ENCODE measurements around the gene PLA2G2C. TPM values are rescaled to one million over a fixed set of nuclear protein-coding genes. Genes with fewer than 3 reads are reported as not detected.

The PLA2G2C gene
- total RNA-seq, 3 donors from 2014 or later, result 0.33 TPM; not detected in 2

- H3K27ac ChIP-seq, result no peak overlapping the region
- intact Hi-C loops (cut with DNase I; ENCODE audit: low total_unique reads), result no loop called here
- no peak overlapping the region for H3K4me3 ChIP-seq
- H3K4me1 ChIP-seq, result no peaks in the 10 kb centered on the region
- H3K27me3 ChIP-seq, result no peaks in the 10 kb centered on the region
- no peak for DNase-seq (ENCODE audit: low spot score in 2 of 2)
- H3K9me3 ChIP-seq, result no peaks in the 10 kb centered on the region
- no peaks in the 10 kb centered on the region for H3K36me3 ChIP-seq
- TF ChIP-seq POLR2A (IDR thresholded peaks at IDR 0.05), result no peak
- no peak for TF ChIP-seq CTCF (IDR thresholded peaks at IDR 0.05)
These were observed 42.9 kb upstream of the PLA2G2C start for GRCh38 chr1:20229171-20229570.

- H3K36me3 ChIP-seq, result no peaks in the 10 kb centered on the region
- intact Hi-C loops (cut with DNase I; ENCODE audit: low total_unique reads), result no loop called here
- no peak overlapping the region for H3K4me3 ChIP-seq
- H3K9me3 ChIP-seq, result no peaks in the 10 kb centered on the region
- no peak overlapping the region for H3K27ac ChIP-seq
- no peaks in the 10 kb centered on the region for H3K4me1 ChIP-seq
- no peaks in the 10 kb centered on the region for H3K27me3 ChIP-seq
- DNase-seq (ENCODE audit: low spot score in 2 of 2), result no peak
- no peak for TF ChIP-seq POLR2AphosphoS5 (IDR thresholded peaks at IDR 0.05)
- TF ChIP-seq POLR2A (IDR thresholded peaks at IDR 0.05), result no peak
- TF ChIP-seq CTCF (IDR thresholded peaks at IDR 0.05), result no peak
These were observed 42.1 kb upstream of the PLA2G2C start for GRCh38 chr1:20228314-20228825.

- no peak overlapping the region for H3K4me3 ChIP-seq
- no peak overlapping the region for H3K27ac ChIP-seq
These were observed 41.4 kb upstream of the PLA2G2C start for GRCh38 chr1:20227704-20228103.

GRCh38 chr1:20224546-20224945, 38.2 kb upstream of the PLA2G2C start:
- H3K9me3 ChIP-seq, result no peaks in the 10 kb centered on the region
- no peaks in the 10 kb centered on the region for H3K36me3 ChIP-seq
- H3K4me3 ChIP-seq, result no peak overlapping the region
- no peak for DNase-seq (ENCODE audit: low spot score in 2 of 2)
- TF ChIP-seq POLR2AphosphoS5 (IDR thresholded peaks at IDR 0.05), result no peak
- TF ChIP-seq POLR2A (IDR thresholded peaks at IDR 0.05), result no peak
- TF ChIP-seq CTCF (IDR thresholded peaks at IDR 0.05), result no peak
- intact Hi-C loops (cut with DNase I; ENCODE audit: low total_unique reads), result no loop called here
- no peaks in the 10 kb centered on the region for H3K4me1 ChIP-seq
- no peaks in the 10 kb centered on the region for H3K27me3 ChIP-seq
- no peak overlapping the region for H3K27ac ChIP-seq

More at GRCh38 chr1:20227704-20228103, 41.4 kb upstream of the PLA2G2C start:
- Histone ChIP-seq H3K9me3 (no peaks in the 10 kb centered on the region), H3K36me3 (no peaks in the 10 kb centered on the region), H3K27me3 (no peaks in the 10 kb centered on the region), H3K4me1 (no peaks in the 10 kb centered on the region)
- intact Hi-C loops (cut with DNase I; ENCODE audit: low total_unique reads), result no loop called here
- DNase-seq (ENCODE audit: low spot score in 2 of 2), result no peak
- no peak for TF ChIP-seq POLR2A (IDR thresholded peaks at IDR 0.05)
- TF ChIP-seq POLR2AphosphoS5 (IDR thresholded peaks at IDR 0.05), result no peak
- no peak for TF ChIP-seq CTCF (IDR thresholded peaks at IDR 0.05)

GRCh38 chr1:20223551-20224419, 37.5 kb upstream of the PLA2G2C start:
- no peak for DNase-seq (ENCODE audit: low spot score in 2 of 2)
- no peaks in the 10 kb centered on the region for H3K27me3 ChIP-seq
- no peaks in the 10 kb centered on the region for H3K4me1 ChIP-seq

More at GRCh38 chr1:20223551-20224419, 37.5 kb upstream of the PLA2G2C start:
- Histone ChIP-seq H3K4me3 (no peak overlapping the region), H3K27ac (no peak overlapping the region), H3K9me3 (no peaks in the 10 kb centered on the region), H3K36me3 (no peaks in the 10 kb centered on the region)
- TF ChIP-seq POLR2AphosphoS5 (IDR thresholded peaks at IDR 0.05) (no peak), POLR2A (IDR thresholded peaks at IDR 0.05) (no peak), CTCF (IDR thresholded peaks at IDR 0.05) (no peak)
- intact Hi-C loops (cut with DNase I; ENCODE audit: low total_unique reads), result no loop called here
